ENCODE data around the gene MCM7. TPM values are rescaled to one million over a fixed set of nuclear protein-coding genes. Genes with fewer than 3 reads are reported as not detected.

The MCM7 gene
- total and polyA plus RNA-seq, 10 of the 15 experiments (the other 5 are each of a cell fraction or from before 2014, with no cell fraction given), result 183 to 383 (median 244) TPM

- H3K27me3 ChIP-seq (replicated peaks in 1 of 2; ENCODE audit: control insufficient read depth in 2 of 2, insufficient read depth in 2 of 2, low read length in 1 of 2), result no peaks in the 10 kb centered on the region
- no peak overlapping the region for H3K4me3 ChIP-seq
- intact Hi-C loops (cut with micrococcal nuclease; ENCODE audit: unreplicated experiment) (loop anchor here (10.0 kb wide), 1 partner anchor 172 kb away; the partner anchor contains the start of gene TRIM4), in situ Hi-C loops (cut with MboI) (no loop called here)
- POLR2A ChIA-PET, result interaction anchor here (0.6 to 0.9 kb wide), 2 partner anchors 55 to 62 kb away, joined by 3 read pairs; no protein-coding TSS in a partner anchor
- H3K27ac ChIP-seq (ENCODE audit: control insufficient read depth, insufficient read depth), result no peak overlapping the region
- H4K20me1 ChIP-seq (ENCODE audit: control insufficient read depth, insufficient read depth), result no peaks in the 10 kb centered on the region
- BruUV-seq (replicated peaks), result no TSS peak
- RAD21 ChIA-PET (ENCODE audit: unreplicated experiment), result interaction anchor here (1.0 kb wide), 1 partner anchor 14 kb away, joined by 7 read pairs; the partner anchor contains the start of genes AP4M1 and MCM7
- H3K4me2 ChIP-seq (ENCODE audit: control insufficient read depth, insufficient read depth), result no peak overlapping the region
- no peak overlapping the region for H2AFZ ChIP-seq (ENCODE audit: control insufficient read depth, low read depth, low read length)
- TF ChIP-seq E2F8 (IDR thresholded peaks at IDR 0.05; ENCODE audit: low read depth, partially characterized antibody) (no peak), ESRRA (IDR thresholded peaks at IDR 0.05; ENCODE audit: low read length) (no peak), SKIL (IDR thresholded peaks at IDR 0.05; ENCODE audit: low read depth, poor library complexity, severe bottlenecking) (no peak), RELA (IDR thresholded peaks at IDR 0.05; ENCODE audit: borderline replicate concordance, partially characterized antibody) (no peak), CBX3 (IDR thresholded peaks at IDR 0.05; ENCODE audit: borderline replicate concordance, low read depth) (no peak), KDM1A (IDR thresholded peaks at IDR 0.05; ENCODE audit: borderline replicate concordance) (no peak), ASH2L (IDR thresholded peaks at IDR 0.05; ENCODE audit: borderline replicate concordance, low read depth) (no peak), HDAC6 (IDR thresholded peaks at IDR 0.05; ENCODE audit: unreplicated experiment) (no peak), RELB (IDR thresholded peaks at IDR 0.05; ENCODE audit: low read depth) (no peak), POU2F2 (IDR thresholded peaks at IDR 0.05; ENCODE audit: borderline replicate concordance, low read depth, low read length) (no peak), JUND (IDR thresholded peaks at IDR 0.05; ENCODE audit: low read depth, low read length) (no peak), POLR2AphosphoS2 (IDR thresholded peaks at IDR 0.05; ENCODE audit: low read depth, low read length) (no peak), NRF1 (conservative IDR thresholded peaks at IDR 0.05; ENCODE audit: low read depth, low read length) (no peak)
- DNase-seq (ENCODE audit: low read depth, low spot score) (no peak), ATAC-seq (no peak), FAIRE-seq (no peak)
- SMC1A ChIA-PET (ENCODE audit: uncharacterized antibody, unreplicated experiment), result no interaction called here
- peaks cover 11% of the 10 kb centered on the region for H3K4me1 ChIP-seq (ENCODE audit: control insufficient read depth, insufficient read depth, low read length)
- CTCF ChIA-PET, result interaction anchor here (0.6 to 1.3 kb wide), 3 partner anchors 39 to 343 kb away, joined by 3 read pairs; partner anchors contain the start of gene MEPCE
- peaks cover 10% of the 10 kb centered on the region for H3K79me2 ChIP-seq (ENCODE audit: control insufficient read depth, insufficient read depth, low read length)
- H3K36me3 ChIP-seq (ENCODE audit: control insufficient read depth in 2 of 2, insufficient read depth in 2 of 2, low read length in 1 of 2), result peaks cover under 1 to 17% of the 10 kb centered on the region in 2 experiments
- no peak overlapping the region for H3K9ac ChIP-seq (ENCODE audit: control insufficient read depth, insufficient read depth, low read length)
- 82% methylated on average over 10 of the region's 10 CpGs for WGBS (ENCODE audit: insufficient coverage, insufficient replicate concordance, low lambda C conversion rate, missing lambda C conversion rate)
- H3K9me3 ChIP-seq (replicated peaks; ENCODE audit: control insufficient read depth, insufficient read depth, low read length), result no peaks in the 10 kb centered on the region
Observed at GRCh38 chr7:100087055-100087750, 14.0 kb downstream of the MCM7 start.
